A549 (cell line): ENCODE results near the gene ITPR3. TPM values are rescaled to one million over a fixed set of nuclear protein-coding genes. Genes with fewer than 3 reads are reported as not detected.

ENCODE experiments used
- ATAC-seq, 2 experiments: fragments of 200-7000 bp in 1 of 2; fragments of >200 bp in 1 of 2; cut with Nextera tagmentation in 1 of 2; cut with Tn5 transposase in 1 of 2; 3 replicates each; pipeline versions ENCODE4 v1.8.0 to v1.9.1; 2018 to 2020; ENCODE audit warnings: mild to moderate bottlenecking in 1 of 2, moderate library complexity in 1 of 2
- CTCF ChIA-PET: fragments of 300-600 bp; sonication (Branson Sonifier 250); formaldehyde crosslinking; extraction: SDS; loops from one replicate; lab custom pipeline; 2021; ENCODE audit warnings: antibody characterized with exemption, inconsistent platforms; lab: Yijun Ruan, JAX
- POLR2A ChIA-PET: fragments of 350-600 bp; formaldehyde crosslinking; extraction: SDS; loops from one replicate; lab custom pipeline; 2021; ENCODE audit warnings: antibody characterized with exemption, inconsistent platforms; lab: Yijun Ruan, JAX
- DNase-seq, 2 experiments: peaks; one replicate each; pipeline versions ENCODE4 v3.0.0 to v3.0.0-alpha.2; 2011 to 2016; ENCODE audit warnings: low read depth in 1 of 2, low spot score in 1 of 2
- FAIRE-seq: peaks from 2 replicates; lab custom pipeline; 2011; peaks lifted over from hg19 to GRCh38; lab: Jason Lieb, UNC
- H3K27ac ChIP-seq, 2 experiments: fragments of >200 bp; sonication (Bioruptor Twin); formaldehyde crosslinking; 3 replicates each; pipeline ENCODE4 v1.5.1; 2016 to 2017
- H3K4me1 ChIP-seq: fragments of >200 bp; sonication (Bioruptor Twin); formaldehyde crosslinking; 3 replicates; pipeline ENCODE4 v1.6.1; 2016
- H3K4me2 ChIP-seq: fragments of >200 bp; sonication (Bioruptor Twin); formaldehyde crosslinking; 3 replicates; pipeline ENCODE4 v1.6.1; 2016
- H3K4me3 ChIP-seq: fragments of >200 bp; sonication (Bioruptor Twin); formaldehyde crosslinking; 3 replicates; pipeline ENCODE4 v1.5.1; 2016
- H3K9me3 ChIP-seq: fragments of >200 bp; sonication (Bioruptor Twin); formaldehyde crosslinking; 3 replicates; pipeline ENCODE4 v1.6.1; 2016
- CBX8 ChIP-seq: fragments of 200-600 bp; sonication (generic); IDR thresholded peaks from 2 replicates; pipeline ENCODE4 v1.6.1; 2016
- CEBPB ChIP-seq, 2 experiments: fragments of >200 bp in 1 of 2; sonication (Bioruptor Twin) in 1 of 2; formaldehyde crosslinking in 1 of 2; IDR thresholded peaks; 2 replicates each; pipeline ENCODE4 v1.6.1; 2012 to 2016
- CHD2 ChIP-seq: fragments of 150-350 bp; IDR thresholded peaks from 2 replicates; pipeline ENCODE4 v1.6.1; 2014; ENCODE audit warnings: low read length; ENCODE audit not compliant: partially characterized antibody
- CHD4 ChIP-seq: fragments of 200-600 bp; sonication (generic); IDR thresholded peaks from 2 replicates; pipeline ENCODE4 v1.6.1; 2016; ENCODE audit warnings: antibody characterized with exemption, mild to moderate bottlenecking, borderline replicate concordance
- EHMT2 ChIP-seq: fragments of 200-600 bp; sonication (generic); IDR thresholded peaks from 2 replicates; pipeline ENCODE4 v1.6.1; 2016; ENCODE audit warnings: antibody characterized with exemption, low read depth, mild to moderate bottlenecking, moderate library complexity
- FOSB ChIP-seq: fragments of 250-450 bp; sonication (Bioruptor Pico); IDR thresholded peaks from 2 replicates; pipeline ENCODE4 v1.5.0; 2020; ENCODE audit warnings: mild to moderate bottlenecking, moderate library complexity
- FOSL2 ChIP-seq, 2 experiments: fragments of 450-650 bp in 1 of 2; fragments of >200 bp in 1 of 2; sonication (Bioruptor Twin) in 1 of 2; formaldehyde crosslinking; IDR thresholded peaks; 2 replicates each; pipeline versions ENCODE4 v1.5.0 to v1.6.1; 2016 to 2020; ENCODE audit warnings: mild to moderate bottlenecking in 1 of 2, moderate library complexity in 1 of 2
- FOXS1 ChIP-seq: fragments of 250-450 bp; sonication (Bioruptor Pico); IDR thresholded peaks from 2 replicates; pipeline ENCODE4 v1.5.0; 2020; ENCODE audit warnings: mild to moderate bottlenecking, moderate library complexity
- HEYL ChIP-seq: fragments of 250-450 bp; sonication (Bioruptor Pico); IDR thresholded peaks from 2 replicates; pipeline ENCODE4 v1.8.0; 2021; ENCODE audit warnings: mild to moderate bottlenecking, moderate library complexity
- HOXA7 ChIP-seq: fragments of 250-450 bp; sonication (Bioruptor Pico); IDR thresholded peaks from 2 replicates; pipeline ENCODE4 v1.5.0; 2020; ENCODE audit warnings: mild to moderate bottlenecking, moderate library complexity
- HOXB5 ChIP-seq: fragments of 250-450 bp; sonication (Bioruptor Pico); IDR thresholded peaks from 2 replicates; pipeline ENCODE4 v1.5.0; 2020; ENCODE audit warnings: mild to moderate bottlenecking, moderate library complexity
- JUN ChIP-seq, 2 experiments: fragments of >200 bp; sonication (Bioruptor Twin); formaldehyde crosslinking; IDR thresholded peaks; 2 replicates in 1 of 2; 3 replicates in 1 of 2; pipeline ENCODE4 v1.6.1; 2016 to 2017
- JUNB ChIP-seq: fragments of >200 bp; sonication (Bioruptor Twin); formaldehyde crosslinking; IDR thresholded peaks from 2 replicates; pipeline ENCODE4 v1.6.1; 2016
- NPAS2 ChIP-seq: fragments of 250-450 bp; sonication (Bioruptor Pico); IDR thresholded peaks from 2 replicates; pipeline ENCODE4 v1.8.0; 2022; ENCODE audit warnings: mild to moderate bottlenecking, moderate library complexity, borderline replicate concordance
- NR3C1 ChIP-seq: fragments of >200 bp; sonication (Bioruptor Twin); formaldehyde crosslinking; IDR thresholded peaks from 3 replicates; pipeline ENCODE4 v1.6.1; 2017
- POLR2A ChIP-seq: IDR thresholded peaks from 2 replicates; pipeline ENCODE4 v1.6.1; 2012; ENCODE audit warnings: mild to moderate bottlenecking, low read length
- RAD21 ChIP-seq, 2 experiments: fragments of >200 bp in 1 of 2; sonication (Bioruptor Twin) in 1 of 2; formaldehyde crosslinking in 1 of 2; IDR thresholded peaks in 1 of 2; conservative IDR thresholded peaks in 1 of 2; 2 replicates in 1 of 2; 3 replicates in 1 of 2; pipeline ENCODE4 v1.6.1; 2012 to 2018; ENCODE audit warnings: inconsistent platforms in 1 of 2
- RARB ChIP-seq: fragments of 250-450 bp; sonication (Bioruptor Pico); IDR thresholded peaks from 2 replicates; pipeline ENCODE4 v1.8.0; 2021; ENCODE audit warnings: mild to moderate bottlenecking, moderate library complexity
- RFX5 ChIP-seq: fragments of 450-650 bp; IDR thresholded peaks from 2 replicates; pipeline ENCODE4 v1.7.1; 2014; ENCODE audit warnings: antibody characterized with exemption, mild to moderate bottlenecking, moderate library complexity
- SREBF2 ChIP-seq: fragments of 450-650 bp; IDR thresholded peaks from 2 replicates; pipeline ENCODE4 v1.6.1; 2014; ENCODE audit warnings: mild to moderate bottlenecking, moderate library complexity
- TFCP2L1 ChIP-seq: fragments of 250-450 bp; sonication (Bioruptor Pico); IDR thresholded peaks from 2 replicates; pipeline ENCODE4 v1.5.0; 2021; ENCODE audit warnings: mild to moderate bottlenecking
- TP53 ChIP-seq: fragments of 250-450 bp; sonication (Bioruptor Pico); IDR thresholded peaks from 2 replicates; pipeline ENCODE4 v1.5.0; 2021; ENCODE audit warnings: mild to moderate bottlenecking, moderate library complexity
- ZSCAN20 ChIP-seq: fragments of 250-450 bp; sonication (Bioruptor Pico); IDR thresholded peaks from 2 replicates; pipeline ENCODE4 v1.8.0; 2022; ENCODE audit warnings: mild to moderate bottlenecking, moderate library complexity
- WGBS: methylation state at CpG from one replicate; pipeline ENCODE4 v1.1.6; 2017; ENCODE audit errors: missing lambda C conversion rate; 5-methylcytosine and 5-hydroxymethylcytosine counted together
- polyA plus RNA-seq, 4 experiments: library from polyadenylated mRNA; depleted of rRNA in 3 of 4; stranded (reverse); fragments of >200 nt; fragmentation: RNase III in 1 of 4; extraction: RNeasy Plus Mini Kit Qiagen cat#74134 plus additional on column Dnase treatment in 1 of 4; gene quantifications; 2 replicates in 3 of 4; 3 replicates in 1 of 4; pipeline ENCODE4 v1.2.3, GENCODE V29; 2011 to 2017
- TF ChIP-seq, protein P1 (sequence below): fragments of 450-650 bp; IDR thresholded peaks from 2 replicates; pipeline ENCODE4 v1.6.1; 2014; ENCODE audit warnings: antibody characterized with exemption
- TF ChIP-seq, protein P2 (sequence below): fragments of 250-450 bp; sonication (Bioruptor Pico); IDR thresholded peaks from 2 replicates; pipeline ENCODE4 v1.5.0; 2020; ENCODE audit warnings: low read depth, mild to moderate bottlenecking, moderate library complexity
- TF ChIP-seq, protein P3 (sequence below): fragments of 200-600 bp; sonication (generic); IDR thresholded peaks from 2 replicates; pipeline ENCODE4 v1.6.1; 2016; ENCODE audit warnings: antibody characterized with exemption, mild to moderate bottlenecking, moderate library complexity
- TF ChIP-seq, protein P4 (sequence below): IDR thresholded peaks from 2 replicates; pipeline ENCODE4 v1.6.1; 2012; ENCODE audit warnings: low read depth, borderline replicate concordance
- TF ChIP-seq, protein P5 (sequence below): fragments of 150-350 bp; IDR thresholded peaks from 2 replicates; pipeline ENCODE4 v1.6.1; 2014; ENCODE audit warnings: low read depth, mild to moderate bottlenecking, low read length
- TF ChIP-seq, protein P6 (sequence below): fragments of >200 bp; sonication (Bioruptor Twin); formaldehyde crosslinking; IDR thresholded peaks from 2 replicates; pipeline ENCODE4 v1.6.1; 2016

The ITPR3 gene
- polyA plus RNA-seq, 2 of the 4 experiments (the other 2 are of a cell fraction) = 17.6 to 20.8 TPM

DNA sequence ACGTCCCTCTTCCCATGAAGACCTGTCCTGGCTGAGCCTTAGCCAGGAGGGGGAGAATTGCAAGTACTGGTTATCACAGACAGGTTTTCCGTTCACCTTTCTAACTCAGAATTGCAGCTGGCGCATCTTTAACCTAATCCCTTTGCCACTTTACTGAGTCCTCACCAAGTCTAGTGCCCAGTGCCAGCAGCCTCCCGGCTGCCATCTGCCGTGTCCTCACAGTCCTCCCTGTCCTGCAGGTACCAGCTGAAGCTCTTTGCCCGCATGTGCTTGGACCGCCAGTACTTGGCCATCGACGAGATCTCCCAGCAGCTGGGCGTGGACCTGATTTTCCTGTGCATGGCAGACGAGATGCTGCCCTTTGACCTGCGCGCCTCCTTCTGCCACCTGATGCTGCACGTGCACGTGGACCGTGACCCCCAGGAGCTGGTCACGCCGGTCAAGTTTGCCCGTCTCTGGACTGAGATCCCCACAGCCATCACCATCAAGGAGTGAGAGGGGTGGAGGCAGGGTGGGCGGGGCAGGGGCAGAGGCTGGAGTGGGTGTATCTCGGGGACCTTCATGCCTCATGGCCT lies 49.1 kb downstream of the ITPR3 start:
- H3K9me3 ChIP-seq = no peaks in the 10 kb centered on the region
- no peak overlapping the region for H3K4me3 ChIP-seq
- ChIA-PET CTCF (interaction anchor here (0.7 to 7.6 kb wide), 4 partner anchors 24 to 83 kb away, joined by 3 to 87 read pairs (median 4); no protein-coding TSS in a partner anchor), POLR2A (no interaction called here)
- ATAC-seq (no peak), DNase-seq (no peak), FAIRE-seq (no peak)
- peaks cover 52% of the 10 kb centered on the region for H3K4me1 ChIP-seq
- TF ChIP-seq NPAS2 (CRISPR knock-in tag) = no peak
- no peak for TF ChIP-seq RFX5
- no peak for TF ChIP-seq CBX8
- TF ChIP-seq, protein P1, sequence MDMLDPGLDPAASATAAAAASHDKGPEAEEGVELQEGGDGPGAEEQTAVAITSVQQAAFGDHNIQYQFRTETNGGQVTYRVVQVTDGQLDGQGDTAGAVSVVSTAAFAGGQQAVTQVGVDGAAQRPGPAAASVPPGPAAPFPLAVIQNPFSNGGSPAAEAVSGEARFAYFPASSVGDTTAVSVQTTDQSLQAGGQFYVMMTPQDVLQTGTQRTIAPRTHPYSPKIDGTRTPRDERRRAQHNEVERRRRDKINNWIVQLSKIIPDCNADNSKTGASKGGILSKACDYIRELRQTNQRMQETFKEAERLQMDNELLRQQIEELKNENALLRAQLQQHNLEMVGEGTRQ = no peak
- no peak for TF ChIP-seq FOSL2 (IDR thresholded peaks at IDR 0.05)
- TF ChIP-seq FOSL2 (CRISPR knock-in tag; IDR thresholded peaks at IDR 0.05) = no peak
- TF ChIP-seq FOSB = no peak
- TF ChIP-seq SREBF2 = no peak
- TF ChIP-seq NR3C1 = no peak
- TF ChIP-seq JUN (IDR thresholded peaks at IDR 0.05) = no peak
- TF ChIP-seq FOXS1 = no peak
- no peak for TF ChIP-seq POLR2A
- TF ChIP-seq CHD4 = no peak
- TF ChIP-seq TFCP2L1 = no peak
- no peak for TF ChIP-seq HOXA7 (CRISPR knock-in tag)
- no peak overlapping the region for H3K4me2 ChIP-seq
- 91% methylated on average over 10 of the region's 21 CpGs for WGBS
- H3K27ac ChIP-seq = no peak overlapping the region

DNA sequence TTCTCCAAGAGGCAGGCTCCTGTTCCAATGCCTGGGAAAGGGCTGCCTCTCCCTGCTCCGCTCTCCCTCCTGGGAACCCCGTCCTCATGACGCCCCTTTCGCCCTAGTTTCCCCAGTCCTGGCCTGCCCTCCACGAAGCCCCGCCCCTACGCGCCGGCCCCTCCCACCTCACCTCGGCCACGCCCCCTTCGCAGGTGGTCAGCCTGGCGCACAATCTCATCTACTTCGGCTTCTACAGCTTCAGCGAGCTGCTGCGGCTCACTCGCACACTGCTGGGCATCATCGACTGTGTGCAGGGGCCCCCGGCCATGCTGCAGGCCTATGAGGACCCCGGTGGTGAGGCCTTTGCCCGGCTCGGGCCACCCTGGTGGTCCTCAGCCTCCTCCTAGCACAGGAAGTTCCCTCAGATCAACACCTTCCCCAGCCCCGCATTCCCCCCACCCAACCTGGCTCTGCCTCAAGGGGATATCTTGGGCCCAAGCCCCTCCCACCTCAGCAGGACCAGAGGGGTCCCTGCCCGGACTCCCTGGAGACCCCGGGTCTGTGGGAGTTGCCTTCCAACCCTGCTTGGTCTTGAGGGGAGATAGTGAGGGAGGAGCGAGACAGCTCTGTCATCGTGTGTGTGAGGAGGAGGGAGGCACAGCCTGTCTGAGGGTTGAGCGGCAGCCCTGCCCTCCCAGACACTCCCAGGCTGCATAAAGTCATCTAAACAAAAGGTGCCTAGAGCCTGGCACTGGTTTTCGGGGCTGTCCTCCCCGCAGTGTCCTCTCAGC lies 50.0 kb downstream of the ITPR3 start:
- DNase-seq = peak in 1 of 2 experiments; percentile 18
- no peaks in the 10 kb centered on the region for H3K9me3 ChIP-seq
- TF ChIP-seq ZSCAN20 (no peak), EHMT2 (no peak), JUNB (no peak), RARB (CRISPR knock-in tag) (no peak), TP53 (CRISPR knock-in tag) (no peak), CEBPB (IDR thresholded peaks at IDR 0.05) (no peak), FOSL2 (IDR thresholded peaks at IDR 0.05) (no peak), FOSL2 (CRISPR knock-in tag; IDR thresholded peaks at IDR 0.05) (no peak), JUN (IDR thresholded peaks at IDR 0.05) (no peak), NR3C1 (no peak), RAD21 (conservative IDR thresholded peaks at IDR 0.05 in 1 of 2, IDR thresholded peaks at IDR 0.05 in 1 of 2) (no peak), RFX5 (no peak), HEYL (CRISPR knock-in tag) (no peak), HOXB5 (CRISPR knock-in tag) (no peak), CHD2 (no peak)
- TF ChIP-seq, protein P2, sequence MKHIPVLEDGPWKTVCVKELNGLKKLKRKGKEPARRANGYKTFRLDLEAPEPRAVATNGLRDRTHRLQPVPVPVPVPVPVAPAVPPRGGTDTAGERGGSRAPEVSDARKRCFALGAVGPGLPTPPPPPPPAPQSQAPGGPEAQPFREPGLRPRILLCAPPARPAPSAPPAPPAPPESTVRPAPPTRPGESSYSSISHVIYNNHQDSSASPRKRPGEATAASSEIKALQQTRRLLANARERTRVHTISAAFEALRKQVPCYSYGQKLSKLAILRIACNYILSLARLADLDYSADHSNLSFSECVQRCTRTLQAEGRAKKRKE (CRISPR knock-in tag) = no peak
- TF ChIP-seq, protein P3, sequence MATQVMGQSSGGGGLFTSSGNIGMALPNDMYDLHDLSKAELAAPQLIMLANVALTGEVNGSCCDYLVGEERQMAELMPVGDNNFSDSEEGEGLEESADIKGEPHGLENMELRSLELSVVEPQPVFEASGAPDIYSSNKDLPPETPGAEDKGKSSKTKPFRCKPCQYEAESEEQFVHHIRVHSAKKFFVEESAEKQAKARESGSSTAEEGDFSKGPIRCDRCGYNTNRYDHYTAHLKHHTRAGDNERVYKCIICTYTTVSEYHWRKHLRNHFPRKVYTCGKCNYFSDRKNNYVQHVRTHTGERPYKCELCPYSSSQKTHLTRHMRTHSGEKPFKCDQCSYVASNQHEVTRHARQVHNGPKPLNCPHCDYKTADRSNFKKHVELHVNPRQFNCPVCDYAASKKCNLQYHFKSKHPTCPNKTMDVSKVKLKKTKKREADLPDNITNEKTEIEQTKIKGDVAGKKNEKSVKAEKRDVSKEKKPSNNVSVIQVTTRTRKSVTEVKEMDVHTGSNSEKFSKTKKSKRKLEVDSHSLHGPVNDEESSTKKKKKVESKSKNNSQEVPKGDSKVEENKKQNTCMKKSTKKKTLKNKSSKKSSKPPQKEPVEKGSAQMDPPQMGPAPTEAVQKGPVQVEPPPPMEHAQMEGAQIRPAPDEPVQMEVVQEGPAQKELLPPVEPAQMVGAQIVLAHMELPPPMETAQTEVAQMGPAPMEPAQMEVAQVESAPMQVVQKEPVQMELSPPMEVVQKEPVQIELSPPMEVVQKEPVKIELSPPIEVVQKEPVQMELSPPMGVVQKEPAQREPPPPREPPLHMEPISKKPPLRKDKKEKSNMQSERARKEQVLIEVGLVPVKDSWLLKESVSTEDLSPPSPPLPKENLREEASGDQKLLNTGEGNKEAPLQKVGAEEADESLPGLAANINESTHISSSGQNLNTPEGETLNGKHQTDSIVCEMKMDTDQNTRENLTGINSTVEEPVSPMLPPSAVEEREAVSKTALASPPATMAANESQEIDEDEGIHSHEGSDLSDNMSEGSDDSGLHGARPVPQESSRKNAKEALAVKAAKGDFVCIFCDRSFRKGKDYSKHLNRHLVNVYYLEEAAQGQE = no peak
- TF ChIP-seq, protein P4, sequence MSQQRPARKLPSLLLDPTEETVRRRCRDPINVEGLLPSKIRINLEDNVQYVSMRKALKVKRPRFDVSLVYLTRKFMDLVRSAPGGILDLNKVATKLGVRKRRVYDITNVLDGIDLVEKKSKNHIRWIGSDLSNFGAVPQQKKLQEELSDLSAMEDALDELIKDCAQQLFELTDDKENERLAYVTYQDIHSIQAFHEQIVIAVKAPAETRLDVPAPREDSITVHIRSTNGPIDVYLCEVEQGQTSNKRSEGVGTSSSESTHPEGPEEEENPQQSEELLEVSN = no peak
- TF ChIP-seq, protein P5, sequence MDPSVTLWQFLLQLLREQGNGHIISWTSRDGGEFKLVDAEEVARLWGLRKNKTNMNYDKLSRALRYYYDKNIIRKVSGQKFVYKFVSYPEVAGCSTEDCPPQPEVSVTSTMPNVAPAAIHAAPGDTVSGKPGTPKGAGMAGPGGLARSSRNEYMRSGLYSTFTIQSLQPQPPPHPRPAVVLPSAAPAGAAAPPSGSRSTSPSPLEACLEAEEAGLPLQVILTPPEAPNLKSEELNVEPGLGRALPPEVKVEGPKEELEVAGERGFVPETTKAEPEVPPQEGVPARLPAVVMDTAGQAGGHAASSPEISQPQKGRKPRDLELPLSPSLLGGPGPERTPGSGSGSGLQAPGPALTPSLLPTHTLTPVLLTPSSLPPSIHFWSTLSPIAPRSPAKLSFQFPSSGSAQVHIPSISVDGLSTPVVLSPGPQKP = no peak
- TF ChIP-seq, protein P6, sequence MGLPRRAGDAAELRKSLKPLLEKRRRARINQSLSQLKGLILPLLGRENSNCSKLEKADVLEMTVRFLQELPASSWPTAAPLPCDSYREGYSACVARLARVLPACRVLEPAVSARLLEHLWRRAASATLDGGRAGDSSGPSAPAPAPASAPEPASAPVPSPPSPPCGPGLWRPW = no peak
- TF ChIP-seq, all 56 proteins: peak for 0
- peak overlapping the region; percentile 66 to 92 for H3K27ac ChIP-seq
- CTCF ChIA-PET = interaction anchor here (0.6 to 7.6 kb wide), 7 partner anchors 19 to 90 kb away, joined by 3 to 87 read pairs (median 4); partner anchors contain the start of gene UQCC2
- H3K4me2 ChIP-seq = 0 out of 3 replicates have a peak overlapping the region, but pooled peaks have one; percentile 23
- POLR2A ChIA-PET = interaction anchor here (0.7 to 1.9 kb wide), 2 partner anchors 22 to 81 kb away, joined by 3 to 5 read pairs; no protein-coding TSS in a partner anchor
- H3K4me1 ChIP-seq = peaks cover 61% of the 10 kb centered on the region
- FAIRE-seq = no peak
- H3K4me3 ChIP-seq = no peak overlapping the region
- peak in 1 of 2 experiments; percentile 26; a peak in 3 of 6 replicates for ATAC-seq
- 77% methylated on average over 7 of the region's 30 CpGs for WGBS
